Gastroesophageal sphincter (tissue), 4 donors: Measurements from ENCODE around the gene NEUROG2. TPM values are rescaled to one million over a fixed set of nuclear protein-coding genes. Genes with fewer than 3 reads are reported as not detected.
A peak's percentile ranks its signal among the peaks of the same experiment; 100 is the strongest.

ENCODE experiments used
- ATAC-seq: fragments of 150-250 bp; one replicate; pipeline ENCODE4 v1.9.1; 2016; ENCODE audit warnings: mild to moderate bottlenecking, moderate library complexity
- H3K27ac ChIP-seq, 4 donors: fragments of 200-600 bp; sonication (generic) in 3 of 4; 1 replicate in 3 of 4; 2 replicates in 1 of 4; pipeline ENCODE4 v1.5.1; 2016 to 2019
- H3K27me3 ChIP-seq: fragments of 200-600 bp; sonication (generic); one replicate; pipeline ENCODE4 v1.5.1; 2019
- H3K36me3 ChIP-seq, 2 donors: fragments of 200-600 bp; sonication (generic); one replicate each; pipeline ENCODE4 v1.5.1; 2019; ENCODE audit warnings: control low read depth in 1 of 2
- H3K4me1 ChIP-seq, 3 donors: fragments of 200-600 bp; sonication (generic); 1 replicate in 2 of 3; 2 replicates in 1 of 3; pipeline ENCODE4 v1.5.1; 2016 to 2019; ENCODE audit warnings: control low read depth in 2 of 3
- H3K4me3 ChIP-seq, 2 donors: fragments of 200-600 bp; sonication (generic); one replicate each; pipeline ENCODE4 v1.5.1; 2019; ENCODE audit warnings: mild to moderate bottlenecking in 1 of 2, moderate library complexity in 1 of 2
- H3K9me3 ChIP-seq, 3 donors: fragments of 200-600 bp; sonication (generic); one replicate each; pipeline ENCODE4 v1.5.1; 2017 to 2019; ENCODE audit warnings: control low read depth in 2 of 3
- EP300 ChIP-seq: sonication (generic); formaldehyde crosslinking; IDR thresholded peaks from one replicate; pipeline ENCODE4 v1.6.1; 2017; ENCODE audit warnings: antibody characterized with exemption, mild to moderate bottlenecking
- POLR2A ChIP-seq, 2 donors: fragments of 450-650 bp; IDR thresholded peaks; one replicate each; pipeline ENCODE4 v1.6.1; 2017; ENCODE audit warnings: antibody characterized with exemption in 2 of 2, mild to moderate bottlenecking in 2 of 2, moderate library complexity in 1 of 2
- POLR2AphosphoS5 ChIP-seq: sonication (generic); formaldehyde crosslinking; IDR thresholded peaks from one replicate; pipeline ENCODE4 v1.6.1; 2017; ENCODE audit warnings: antibody characterized with exemption
- WGBS, 2 donors: methylation state at CpG; one replicate each; pipeline ENCODE4 v1.1.5; 2018; ENCODE audit warnings: low coverage in 1 of 2; 5-methylcytosine and 5-hydroxymethylcytosine counted together
- total RNA-seq, 4 donors: library from RNA; depleted of rRNA; stranded (reverse); fragments of >200 nt; gene quantifications; one replicate each; pipeline ENCODE4 v1.1.0, GENCODE V29; 2016
- TF ChIP-seq, protein P1 (sequence below), 4 experiments: fragments of 200-600 bp in 2 of 4; fragments of 450-650 bp in 2 of 4; sonication (generic) in 1 of 4; IDR thresholded peaks; one replicate each; pipeline ENCODE4 v1.5.1; 2017 to 2019; ENCODE audit warnings: antibody characterized with exemption in 4 of 4, mild to moderate bottlenecking in 2 of 4, moderate library complexity in 2 of 4

NEUROG2 gene
- total RNA-seq, 4 donors from 2014 or later: not detected

DNA sequence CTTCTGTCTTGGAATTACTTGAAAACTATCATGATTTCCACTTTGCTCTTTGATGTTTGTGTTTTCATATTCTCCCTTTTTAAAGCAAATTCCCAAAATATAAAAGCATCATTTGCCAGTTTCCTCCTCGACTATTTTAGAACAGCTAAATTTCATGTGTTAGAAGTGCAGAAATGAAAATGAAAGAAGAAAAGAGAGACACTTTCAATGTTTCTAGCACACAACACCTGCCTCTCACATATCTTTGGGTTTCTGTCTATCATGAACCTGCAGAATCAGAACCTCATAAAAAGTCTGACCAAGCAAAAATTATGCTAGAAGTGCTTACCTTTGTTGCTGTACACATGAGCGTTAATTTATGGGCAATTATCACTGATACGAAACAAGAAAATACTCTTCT lies 1.9 kb upstream of the NEUROG2 start:
- Histone ChIP-seq H3K27me3 (peaks cover 100% of the 10 kb centered on the region), H3K9me3 (peaks cover 0 to 25% (median 0%) of the 10 kb centered on the region in 3 donors), H3K36me3 (no peaks in the 10 kb centered on the region), H3K4me3 (no peak overlapping the region), H3K4me1 (peaks cover 0 to 61% (median 20%) of the 10 kb centered on the region in 3 donors), H3K27ac (no peak overlapping the region)
- no peak for ATAC-seq
- TF ChIP-seq POLR2AphosphoS5: no peak
- TF ChIP-seq POLR2A (IDR thresholded peaks at IDR 0.05): no peak
- no peak for TF ChIP-seq EP300
- TF ChIP-seq, protein P1, sequence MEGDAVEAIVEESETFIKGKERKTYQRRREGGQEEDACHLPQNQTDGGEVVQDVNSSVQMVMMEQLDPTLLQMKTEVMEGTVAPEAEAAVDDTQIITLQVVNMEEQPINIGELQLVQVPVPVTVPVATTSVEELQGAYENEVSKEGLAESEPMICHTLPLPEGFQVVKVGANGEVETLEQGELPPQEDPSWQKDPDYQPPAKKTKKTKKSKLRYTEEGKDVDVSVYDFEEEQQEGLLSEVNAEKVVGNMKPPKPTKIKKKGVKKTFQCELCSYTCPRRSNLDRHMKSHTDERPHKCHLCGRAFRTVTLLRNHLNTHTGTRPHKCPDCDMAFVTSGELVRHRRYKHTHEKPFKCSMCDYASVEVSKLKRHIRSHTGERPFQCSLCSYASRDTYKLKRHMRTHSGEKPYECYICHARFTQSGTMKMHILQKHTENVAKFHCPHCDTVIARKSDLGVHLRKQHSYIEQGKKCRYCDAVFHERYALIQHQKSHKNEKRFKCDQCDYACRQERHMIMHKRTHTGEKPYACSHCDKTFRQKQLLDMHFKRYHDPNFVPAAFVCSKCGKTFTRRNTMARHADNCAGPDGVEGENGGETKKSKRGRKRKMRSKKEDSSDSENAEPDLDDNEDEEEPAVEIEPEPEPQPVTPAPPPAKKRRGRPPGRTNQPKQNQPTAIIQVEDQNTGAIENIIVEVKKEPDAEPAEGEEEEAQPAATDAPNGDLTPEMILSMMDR (IDR thresholded peaks at IDR 0.05): no peak
- WGBS, 2 donors: 14 to 33% methylated on average over 2 to 3 of the region's 3 CpGs

DNA sequence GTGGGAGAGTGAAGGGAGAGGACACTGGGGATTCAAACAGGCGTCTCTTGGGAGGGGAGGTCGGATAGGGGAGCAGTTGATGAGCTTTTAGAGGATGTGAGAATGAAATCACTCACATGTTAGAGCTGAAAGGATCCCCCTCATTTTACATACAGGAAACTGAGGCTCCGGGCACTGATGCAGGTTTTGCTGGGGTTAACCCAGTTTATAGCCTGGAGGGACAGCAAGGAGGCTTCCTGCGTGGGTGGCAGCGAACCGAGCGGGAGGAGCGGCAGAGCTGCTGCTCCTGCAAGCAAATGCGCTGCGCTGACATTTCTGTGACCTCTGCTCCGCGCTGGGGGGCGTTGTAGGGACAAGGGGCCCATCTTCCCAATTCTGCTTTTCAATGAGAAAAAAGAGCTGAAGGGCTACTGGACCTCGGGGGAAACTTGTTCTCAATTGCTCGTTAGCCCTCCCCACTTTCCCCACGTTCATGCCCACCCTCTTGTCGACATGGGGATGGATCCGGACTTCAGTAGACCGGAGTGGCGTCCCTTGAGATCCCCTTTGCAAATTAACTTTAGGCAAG lies 1.2 kb upstream of the NEUROG2 start:
- WGBS, 2 donors: 2 to 5% methylated on average over 7 to 15 of the region's 20 CpGs
- no peak for ATAC-seq
- peaks cover 0 to 55% (median 18%) of the 10 kb centered on the region in 3 donors for H3K4me1 ChIP-seq
- peaks cover 100% of the 10 kb centered on the region for H3K27me3 ChIP-seq
- H3K36me3 ChIP-seq: no peaks in the 10 kb centered on the region
- H3K9me3 ChIP-seq: peaks cover 0 to 22% (median 0%) of the 10 kb centered on the region in 3 donors
- H3K27ac ChIP-seq: no peak overlapping the region
- peak overlapping the region in 1 of 2 donors; percentile 61 for H3K4me3 ChIP-seq
- TF ChIP-seq POLR2A (IDR thresholded peaks at IDR 0.05) (no peak), EP300 (no peak), POLR2AphosphoS5 (no peak)
- TF ChIP-seq, protein P1 (IDR thresholded peaks at IDR 0.05): no peak

DNA sequence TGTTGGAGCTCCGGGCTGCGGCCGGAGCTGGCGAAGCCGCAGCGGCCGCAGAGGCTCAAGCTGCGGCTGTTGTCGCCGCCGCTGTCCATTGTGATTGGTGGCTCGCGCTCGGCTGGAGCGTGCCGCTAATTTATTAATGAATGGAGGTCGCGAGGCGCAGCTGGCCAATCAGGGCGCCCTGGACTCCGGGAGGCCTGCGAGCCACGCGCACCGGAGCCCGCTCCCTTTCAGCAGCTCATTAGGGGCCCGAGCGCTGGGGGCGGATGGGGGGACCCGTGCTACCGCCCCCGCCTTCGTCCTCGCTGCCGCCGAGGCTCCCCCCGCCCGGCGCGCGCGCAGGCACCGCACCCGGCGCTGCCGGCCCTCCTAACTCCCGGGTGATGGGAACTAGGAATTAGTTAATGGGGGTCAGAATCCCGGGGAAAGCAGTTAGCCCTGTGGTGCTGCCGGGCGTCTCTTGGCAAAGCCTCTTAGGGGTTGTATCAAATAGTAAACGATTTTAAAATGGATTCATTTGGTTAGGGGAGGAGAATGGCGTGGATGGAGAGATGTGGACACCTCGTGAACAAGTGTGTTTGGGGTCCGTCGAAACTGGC lies 589 bp upstream of the NEUROG2 start:
- WGBS, 2 donors: 1 to 2% methylated on average over 10 of the region's 55 CpGs
- no peak for ATAC-seq
- Histone ChIP-seq H3K9me3 (peaks cover 0 to 24% (median 0%) of the 10 kb centered on the region in 3 donors), H3K27me3 (peaks cover 100% of the 10 kb centered on the region), H3K27ac (no peak overlapping the region), H3K36me3 (no peaks in the 10 kb centered on the region), H3K4me1 (peaks cover 0 to 55% (median 18%) of the 10 kb centered on the region in 3 donors), H3K4me3 (peak overlapping the region; percentile 1 to 61)
- no peak for TF ChIP-seq EP300
- TF ChIP-seq POLR2A (IDR thresholded peaks at IDR 0.05): no peak
- no peak for TF ChIP-seq POLR2AphosphoS5
- TF ChIP-seq, protein P1 (IDR thresholded peaks at IDR 0.05): no peak

DNA sequence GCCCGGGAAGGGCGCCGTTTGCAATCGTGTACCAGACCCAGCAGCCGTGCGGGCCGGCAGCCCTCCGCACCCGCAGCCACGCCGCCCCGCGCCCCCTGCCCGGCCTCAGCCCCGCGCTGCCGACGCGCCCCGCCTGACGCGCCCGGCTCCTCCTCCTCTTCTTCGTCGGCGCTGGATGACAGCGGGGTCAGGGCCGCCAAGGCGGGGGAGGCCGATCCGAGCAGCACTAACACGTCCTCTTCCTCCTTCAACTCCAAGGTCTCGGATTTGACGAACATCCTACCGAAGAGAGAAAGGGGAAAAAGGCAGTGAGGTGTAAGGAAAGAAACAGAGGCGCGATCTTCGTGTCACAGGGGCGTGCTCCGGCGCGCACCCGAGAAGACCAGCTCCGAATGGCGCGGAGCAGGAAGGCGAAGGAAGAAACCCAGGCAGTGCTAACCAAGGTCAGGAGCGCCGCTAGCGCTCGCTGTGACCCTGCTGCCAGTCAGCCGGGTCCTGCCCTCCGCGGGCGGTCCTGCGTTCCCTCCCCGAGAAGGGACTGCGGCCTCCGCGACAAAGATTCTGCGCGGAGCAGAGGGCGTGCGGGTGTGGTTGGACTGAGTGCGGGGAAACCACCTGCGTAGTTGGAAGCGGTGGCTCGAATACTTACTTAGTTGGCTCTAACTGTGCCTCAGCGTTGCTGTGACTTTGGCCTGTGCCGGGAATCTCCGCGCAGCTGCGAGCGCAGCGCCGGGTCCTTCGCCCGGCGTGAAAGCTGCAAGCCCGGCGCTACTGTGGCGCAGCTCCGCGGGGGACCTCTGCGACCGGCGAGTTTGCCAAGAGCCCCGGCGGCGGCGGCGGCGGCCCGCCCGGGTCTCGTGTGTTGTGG lies 548 bp downstream of the NEUROG2 start:
- H3K9me3 ChIP-seq: peaks cover 0 to 19% (median 0%) of the 10 kb centered on the region in 3 donors
- WGBS, 2 donors: 0% methylated on average over 26 of the region's 96 CpGs; no CpG with 5 or more reads in 1 of the 2 donors
- H3K27me3 ChIP-seq: peaks cover 100% of the 10 kb centered on the region
- H3K4me3 ChIP-seq: peak overlapping the region; percentile 20 to 61
- no peak for TF ChIP-seq POLR2A (IDR thresholded peaks at IDR 0.05)
- TF ChIP-seq EP300: no peak
- TF ChIP-seq, protein P1 (IDR thresholded peaks at IDR 0.05): no peak
- no peak for TF ChIP-seq POLR2AphosphoS5
- peak; percentile 32 for ATAC-seq
- no peak overlapping the region for H3K27ac ChIP-seq
- H3K4me1 ChIP-seq: peaks cover 0 to 53% (median 25%) of the 10 kb centered on the region in 3 donors
- H3K36me3 ChIP-seq: no peaks in the 10 kb centered on the region
